Stimulated activated naive CD4-positive, alpha-beta T cell (primary cell): Measurements from ENCODE around the gene TAS2R7.
"Not testable (repeated sequence)": the region's sequence is repeated elsewhere in the genome, so short reads cannot be mapped to it uniquely, and the experiment has no call there.

Experiments
- DNase-seq, 6 experiments: peaks; one replicate each; lab custom pipeline; 2025; lab: John Stamatoyannopoulos, UW

TAS2R7 gene

DNA sequence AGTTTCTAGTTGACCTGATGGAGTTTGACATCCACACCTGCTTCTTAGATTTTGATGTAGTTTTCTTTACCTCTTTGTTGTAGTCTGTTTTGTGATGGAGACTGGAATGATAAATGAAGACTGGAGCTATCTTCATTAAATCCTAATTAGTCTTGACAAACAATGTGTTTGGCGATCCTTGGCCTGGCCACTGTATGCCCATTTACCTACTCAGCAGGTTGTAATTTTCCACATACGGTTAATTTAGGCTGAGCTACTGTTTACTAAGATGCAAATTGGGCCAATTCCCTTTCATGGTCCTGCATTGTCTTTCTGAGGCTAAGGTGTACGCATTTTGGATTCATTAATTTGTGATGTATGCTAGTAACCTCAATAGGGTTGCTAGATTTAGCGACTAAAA, at the start of gene TAS2R7:
TSS of gene TAS2R7 (minus strand) at position 41 of the 400 bp plus-strand sequence. CDS start 57 bp downstream, outside the sequence.
- no peak for DNase-seq

DNA sequence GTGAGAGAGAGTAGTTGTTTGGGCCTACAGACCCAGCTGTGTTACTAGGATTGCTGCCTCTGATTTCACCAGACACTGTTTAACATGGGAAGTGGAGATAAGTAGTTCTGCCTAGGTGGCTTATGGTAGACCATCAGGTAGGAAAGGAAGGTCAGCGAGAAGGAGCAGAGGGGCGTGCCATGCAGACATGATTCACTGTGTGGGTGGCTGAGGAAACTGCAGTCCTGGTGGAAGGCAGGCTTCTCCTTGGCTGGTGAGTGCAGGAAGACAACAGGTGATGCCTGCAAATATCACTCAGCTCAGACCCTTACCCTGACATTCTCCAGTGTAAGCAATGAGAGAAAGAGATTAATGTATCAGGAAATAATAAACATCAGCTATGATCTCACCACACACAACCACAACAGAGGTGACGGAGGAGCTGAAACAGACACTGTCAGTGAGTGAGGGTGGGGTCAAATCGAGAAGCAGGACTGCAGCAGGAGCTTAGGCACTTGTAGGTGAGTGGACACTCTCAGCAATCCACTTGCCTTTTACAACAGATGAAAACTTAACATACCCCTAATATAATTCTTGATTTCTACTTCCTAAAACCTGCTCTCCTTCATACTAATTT, 48.9 kb upstream of the TAS2R7 start:
- DNase-seq, result no peak

- peak in 3 of 6 experiments; percentile 3 to 31 (median 11) for DNase-seq
These were observed 47.0 kb upstream of the TAS2R7 start, which contains the start of gene PRR4 for GRCh38 chr12:10849425-10849878. Gene PRR4, minus strand, starts transcription at chr12:10849475. Its CDS starts 38 bp downstream, at chr12:10849437.

DNA sequence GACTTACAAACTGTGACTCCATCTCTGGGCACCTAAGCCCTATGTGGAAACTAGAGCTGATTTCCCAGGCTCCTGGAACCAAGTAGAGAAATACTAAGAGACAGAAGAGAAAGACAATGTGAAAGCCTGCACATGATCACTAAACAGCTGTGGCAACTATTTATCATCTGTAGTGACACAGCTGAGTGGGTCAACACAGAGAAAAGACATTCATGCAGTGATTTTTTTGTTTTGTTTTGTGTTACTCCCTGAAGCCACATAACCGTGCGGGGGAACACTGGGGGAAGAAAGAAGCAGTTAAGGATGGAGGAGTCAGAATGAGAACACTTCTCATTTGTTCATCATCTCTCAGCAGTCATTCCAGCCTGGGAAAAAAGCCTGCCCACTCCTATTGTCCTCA, 45.3 kb upstream of the TAS2R7 start:
- no peak for DNase-seq

DNA sequence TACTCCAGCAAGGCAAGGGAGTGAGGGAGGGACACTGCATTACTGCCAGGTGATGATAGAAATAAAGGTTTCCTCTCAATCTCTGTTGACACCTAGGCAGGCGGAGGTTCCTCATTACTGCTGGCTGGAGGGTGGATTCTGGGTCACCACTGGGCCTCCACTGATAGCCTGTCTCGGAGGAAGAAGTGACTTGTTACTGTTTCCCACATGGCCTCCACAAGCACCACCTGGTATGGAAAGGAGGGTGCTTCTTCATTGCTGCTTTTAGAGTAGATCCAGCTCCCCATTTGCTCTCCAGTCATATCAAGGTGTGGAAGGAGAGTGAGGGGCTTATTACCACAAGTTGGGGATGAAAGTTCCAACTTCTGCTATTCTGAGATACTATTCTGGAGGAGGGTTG, 40.4 kb upstream of the TAS2R7 start:
- no peak for DNase-seq

DNA sequence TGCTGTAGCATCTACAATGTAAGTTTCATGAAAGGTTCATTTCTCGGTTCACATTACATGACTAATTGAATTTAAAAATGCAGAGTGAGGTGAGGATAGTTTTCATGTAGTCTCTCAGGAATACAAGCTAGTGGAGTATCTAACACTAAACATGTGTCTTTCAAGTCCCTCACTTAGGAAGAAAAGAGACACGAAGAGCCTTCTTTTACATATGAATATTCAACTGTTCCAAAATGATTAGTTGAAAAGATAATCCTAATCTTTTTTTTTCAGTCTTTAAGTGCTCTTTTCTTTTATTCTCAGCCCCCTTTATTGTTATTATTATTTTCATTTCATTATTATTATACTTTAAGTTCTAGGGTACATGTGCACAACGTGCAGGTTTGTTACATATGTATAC, 36.0 kb upstream of the TAS2R7 start:
- DNase-seq, result no peak

GRCh38 chr12:10829994-10830393, 27.6 kb upstream of the TAS2R7 start:
- no peak for DNase-seq

DNA sequence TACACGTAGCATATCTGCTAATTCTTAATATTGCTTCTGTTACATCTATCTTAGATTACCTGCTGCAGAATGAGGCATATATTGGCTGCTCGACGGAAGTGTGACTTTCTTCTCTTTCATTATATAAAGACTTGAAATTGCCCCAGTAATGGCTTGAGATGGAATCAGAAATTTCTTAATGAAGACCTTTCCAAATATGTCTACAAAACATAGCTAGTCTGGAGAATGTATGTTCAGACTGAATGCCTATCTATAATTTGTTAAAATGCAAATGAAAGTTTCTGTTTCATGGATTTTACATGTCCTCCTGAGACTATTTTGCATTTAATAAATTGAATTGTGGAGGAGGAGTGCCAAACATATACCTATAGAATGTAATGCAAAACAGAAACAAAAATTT, 23.8 kb upstream of the TAS2R7 start, which contains the start of gene TAS2R10:
TSS of gene TAS2R10 (minus strand) at position 101 of the 400 bp plus-strand sequence. CDS start at position 12, 89 bp downstream.
- no peak for DNase-seq

GRCh38 chr12:10824957-10825356, 22.5 kb upstream of the TAS2R7 start:
- no peak for DNase-seq

DNA sequence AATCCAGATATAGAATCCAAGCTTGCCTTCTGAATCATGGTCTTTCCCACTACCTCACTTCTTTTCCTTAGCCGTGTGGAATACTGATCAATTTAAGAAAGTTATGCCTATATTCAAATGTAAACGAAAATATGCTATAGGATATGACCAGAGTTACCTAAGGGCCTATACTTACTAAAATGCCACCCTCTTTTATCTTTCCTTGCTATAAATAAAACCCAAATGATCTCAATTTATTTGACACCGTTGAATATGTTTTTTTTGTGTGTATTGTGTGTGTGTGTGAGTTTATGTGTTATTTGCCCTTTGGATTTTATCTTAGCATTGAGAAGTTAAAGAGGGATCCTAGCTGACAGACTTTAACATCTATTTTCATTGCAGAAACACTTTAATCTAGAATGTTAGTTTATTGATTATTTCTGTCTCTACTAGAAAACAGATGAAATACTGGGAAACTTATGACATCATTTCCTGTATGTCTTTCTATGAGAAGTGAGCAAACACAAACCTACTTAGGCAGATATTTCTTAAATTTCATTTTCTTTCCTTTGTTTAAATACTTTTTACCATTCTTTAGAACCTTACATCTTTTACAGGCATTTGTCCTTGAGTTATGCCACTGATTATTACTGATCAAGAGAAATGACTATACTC, 9.6 kb upstream of the TAS2R7 start:
- no peak for DNase-seq

DNA sequence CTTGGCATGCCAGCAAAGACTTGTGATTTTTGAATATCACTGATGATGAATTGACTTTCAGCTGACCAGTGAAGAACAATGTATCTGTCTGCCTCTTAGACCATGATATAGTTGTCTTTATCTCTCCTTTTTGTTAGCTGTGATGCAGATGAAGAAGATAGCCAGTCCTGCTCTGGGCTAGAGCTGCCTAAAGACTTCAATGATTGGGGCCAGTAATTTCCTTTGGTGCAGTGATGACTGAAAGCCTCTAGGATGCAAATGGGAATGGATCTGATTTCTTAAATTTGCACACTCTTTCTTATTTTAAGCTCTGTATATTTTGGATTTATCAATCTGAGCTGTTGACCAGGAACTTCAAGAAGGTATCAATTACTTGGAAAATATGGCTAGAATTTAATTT, 7.6 kb upstream of the TAS2R7 start, which contains the start of gene TAS2R9:
TSS of gene TAS2R9 (minus strand) at position 101 of the 400 bp plus-strand sequence. CDS start at position 8, 93 bp downstream.
- no peak for DNase-seq

DNA sequence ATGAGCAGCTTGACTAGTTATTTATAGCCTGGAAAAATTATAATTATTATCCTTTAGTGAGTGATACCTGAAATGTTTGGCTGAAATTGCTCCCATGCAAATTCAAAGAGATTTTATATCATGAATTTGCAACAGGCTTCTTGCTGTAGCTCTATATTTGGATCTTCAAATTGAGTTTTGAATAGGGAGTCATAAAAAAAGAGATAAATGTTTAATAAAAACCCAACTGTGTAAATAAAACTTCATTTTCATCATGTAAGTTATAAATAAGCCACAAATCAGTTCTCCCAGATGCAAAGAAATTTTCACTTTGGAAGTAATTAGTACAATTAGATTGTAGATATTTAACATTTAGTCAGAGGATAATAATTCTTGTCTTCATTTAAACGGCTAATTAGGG, 4.8 kb upstream of the TAS2R7 start, which contains the start of gene TAS2R8:
TSS of gene TAS2R8 (minus strand) at position 101 of the 400 bp plus-strand sequence. CDS start 306 bp downstream, outside the sequence.
- no peak for DNase-seq

DNA sequence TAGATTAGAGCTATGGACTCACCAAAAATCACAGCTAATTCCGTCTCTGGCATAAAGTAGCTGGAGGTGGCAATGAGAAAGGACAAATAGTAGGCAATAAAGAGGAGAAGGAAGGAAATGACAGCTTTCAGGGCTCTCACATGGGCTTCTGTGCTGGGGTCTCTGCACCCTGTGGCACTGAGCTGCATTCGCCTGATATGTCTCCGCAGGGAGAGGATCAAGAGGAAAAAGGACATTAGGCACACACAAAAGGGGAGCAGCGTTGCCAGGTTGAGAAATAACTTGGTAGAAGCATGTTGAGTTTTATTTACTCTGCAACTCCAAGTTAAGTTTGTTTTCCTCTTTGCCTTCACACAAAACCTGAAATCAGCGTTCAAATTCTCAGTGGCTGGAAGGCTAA, 686 bp downstream of the TAS2R7 start:
- no peak for DNase-seq

DNA sequence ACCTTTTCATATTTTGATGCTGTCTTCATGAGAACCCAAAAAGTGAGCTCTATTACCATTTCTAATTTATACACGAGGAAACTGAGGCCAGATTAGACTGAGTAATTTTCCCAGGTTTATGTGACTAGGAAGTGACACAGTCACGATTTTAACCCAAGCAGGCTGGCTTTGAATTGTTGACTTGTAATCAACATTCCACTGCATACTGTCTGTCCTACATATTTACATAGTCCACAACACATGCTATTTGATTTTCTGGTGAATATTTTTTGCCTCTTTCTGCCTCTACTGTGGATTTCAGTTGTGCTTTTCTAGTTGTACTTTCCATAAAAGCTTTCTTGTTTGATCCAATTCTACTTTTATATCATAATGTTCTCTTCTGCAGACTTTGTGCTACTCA, 8.2 kb downstream of the TAS2R7 start:
- no peak for DNase-seq

GRCh38 chr12:10791769-10792168, 10.7 kb downstream of the TAS2R7 start:
- DNase-seq, result not testable (repeated sequence)

DNA sequence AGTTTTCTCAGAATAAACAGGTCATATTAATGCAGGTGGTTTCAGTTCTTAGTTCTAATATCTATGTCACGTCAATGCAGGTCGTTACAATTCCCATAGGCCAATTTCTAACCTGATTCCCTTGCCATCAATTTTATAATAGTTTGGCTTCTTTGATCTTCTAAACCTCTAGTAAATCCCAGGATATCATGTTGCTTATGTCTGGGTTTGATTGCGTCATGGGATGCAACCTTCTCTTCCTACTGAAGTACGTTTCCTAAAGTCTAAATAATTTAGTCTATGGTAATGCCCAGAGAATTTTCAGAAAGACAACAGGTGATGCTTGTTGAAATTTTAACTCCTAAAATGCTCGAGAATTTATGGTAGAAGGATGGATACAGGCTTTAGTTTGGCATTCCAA, 19.2 kb downstream of the TAS2R7 start:
- no peak for DNase-seq

- no peak for DNase-seq
These were observed 23.3 kb downstream of the TAS2R7 start for GRCh38 chr12:10779103-10779502.

DNA sequence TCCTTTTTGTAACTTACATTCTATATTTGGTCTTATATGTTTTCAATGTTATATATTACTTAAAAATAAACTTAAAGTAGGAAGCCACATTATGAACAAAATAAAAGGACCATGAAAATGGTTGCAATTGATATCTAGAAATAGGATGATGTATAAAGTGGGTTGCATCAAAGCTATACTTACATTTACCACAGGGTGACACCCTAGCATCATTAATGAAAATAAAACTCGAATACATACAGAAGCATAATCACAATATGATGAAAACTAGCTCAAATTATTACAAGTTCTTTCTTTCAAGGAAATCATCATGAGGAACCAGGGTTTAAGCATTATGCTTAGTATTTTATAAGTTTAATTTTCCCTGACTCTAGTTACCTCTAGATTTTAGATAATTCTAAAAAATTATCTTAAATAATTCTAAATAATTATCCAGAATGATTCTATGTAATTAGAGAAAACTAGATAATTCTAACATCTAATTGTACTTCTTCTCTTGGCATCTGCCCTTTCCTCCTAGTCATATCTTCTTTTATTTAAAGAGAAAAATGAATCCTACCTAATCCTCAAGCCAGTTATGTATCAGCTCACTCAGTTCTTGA, 31.2 kb downstream of the TAS2R7 start:
- peak in 3 of 6 experiments; percentile 1 to 50 (median 45) for DNase-seq

DNA sequence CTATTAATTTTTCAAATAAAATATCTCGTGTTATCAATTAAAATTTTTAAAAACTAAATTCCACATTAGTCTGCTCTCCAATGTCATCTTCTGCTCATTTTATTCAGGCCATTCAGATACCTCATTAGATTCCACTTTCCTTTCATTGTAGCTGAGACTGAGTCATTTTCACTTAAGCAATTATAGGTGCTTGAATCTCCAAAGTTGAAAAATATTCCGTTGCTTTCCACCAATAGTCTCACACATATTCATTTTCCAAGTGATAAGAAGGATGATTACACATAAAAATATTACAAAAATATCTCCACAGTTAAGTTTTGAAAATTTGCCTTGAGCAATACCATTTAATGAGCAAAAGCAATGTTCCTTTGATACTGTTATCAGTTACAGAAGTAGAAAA, 42.8 kb downstream of the TAS2R7 start:
- DNase-seq, result no peak

- DNase-seq, result no peak
These were observed 46.2 kb downstream of the TAS2R7 start for GRCh38 chr12:10756194-10756593.

DNA sequence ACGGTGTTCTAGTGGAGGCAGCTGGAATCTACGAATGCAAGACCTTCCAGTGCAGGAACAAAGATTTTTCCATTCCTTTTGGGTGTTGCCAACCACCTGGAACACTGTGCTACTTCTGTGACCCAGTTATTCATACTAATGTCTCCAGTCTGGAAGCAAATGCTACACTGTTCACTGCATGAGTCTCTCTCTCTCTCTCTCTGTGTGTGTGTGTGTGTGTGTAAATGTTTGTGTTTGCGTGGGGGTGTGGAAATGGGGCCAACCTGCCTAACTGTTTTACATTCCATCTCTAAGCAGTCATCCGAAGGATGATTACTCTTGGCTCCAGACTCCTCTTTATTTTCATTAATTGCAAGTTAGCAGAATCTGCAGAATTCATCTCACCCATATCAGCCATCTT, 49.4 kb downstream of the TAS2R7 start:
- DNase-seq, result no peak
